GM21367 (cell line): ENCODE measurements around the gene MUC5AC.
"Not testable (repeated sequence)": the region's sequence is repeated elsewhere in the genome, so short reads cannot be mapped to it uniquely, and the experiment has no call there.

Source experiments
- ATAC-seq: cut with Tn5 transposase; IDR thresholded peaks from one replicate; pipeline ENCODE4 v1.9.1; 2021; ENCODE audit not compliant: unreplicated experiment

Gene MUC5AC

GRCh38 chr11:1248951-1249350 lies 91.2 kb downstream of the MUC5AC start:
- ATAC-seq: not testable (repeated sequence)

DNA sequence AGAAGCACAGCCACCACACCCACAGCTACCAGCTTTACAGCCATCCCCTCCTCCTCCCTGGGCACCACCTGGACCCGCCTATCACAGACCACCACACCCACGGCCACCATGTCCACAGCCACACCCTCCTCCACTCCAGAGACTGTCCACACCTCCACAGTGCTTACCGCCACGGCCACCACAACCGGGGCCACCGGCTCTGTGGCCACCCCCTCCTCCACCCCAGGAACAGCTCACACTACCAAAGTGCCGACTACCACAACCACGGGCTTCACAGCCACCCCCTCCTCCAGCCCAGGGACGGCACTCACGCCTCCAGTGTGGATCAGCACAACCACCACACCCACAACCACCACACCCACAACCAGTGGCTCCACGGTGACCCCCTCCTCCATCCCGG lies 92.7 kb downstream of the MUC5AC start:
- ATAC-seq: not testable (repeated sequence)
